Endothelial cell of umbilical vein (primary cell): ENCODE data around the gene RAMACL.

Source experiments
- CTCF ChIP-seq, 2 donors: IDR thresholded peaks; 1 replicate in 1 of 2; 2 replicates in 1 of 2; pipeline ENCODE4 v1.5.1; 2011; ENCODE audit warnings: low read length in 2 of 2, mild to moderate bottlenecking in 2 of 2, moderate library complexity in 2 of 2, control low read depth in 1 of 2, inconsistent platforms in 1 of 2, low read depth in 1 of 2; ENCODE audit not compliant: insufficient read depth in 1 of 2; ENCODE audit errors: extremely low read depth in 1 of 2
- EZH2 ChIP-seq: IDR thresholded peaks from 2 replicates; pipeline ENCODE4 v1.6.1; 2012; ENCODE audit warnings: borderline replicate concordance, low read depth, mild to moderate bottlenecking, moderate library complexity, low read length, inconsistent platforms; ENCODE audit not compliant: severe bottlenecking
- FOS ChIP-seq: IDR thresholded peaks from 2 replicates; pipeline ENCODE4 v1.6.1; 2011; ENCODE audit warnings: mild to moderate bottlenecking, low read length, moderate library complexity, borderline replicate concordance; ENCODE audit not compliant: insufficient read depth
- JUN ChIP-seq: IDR thresholded peaks from 2 replicates; pipeline ENCODE4 v1.6.1; 2011; ENCODE audit warnings: borderline replicate concordance, low read depth; ENCODE audit not compliant: insufficient read length, insufficient read depth
- MAX ChIP-seq: IDR thresholded peaks from 2 replicates; pipeline ENCODE4 v1.6.1; 2011; ENCODE audit not compliant: insufficient read depth, insufficient read length
- MYC ChIP-seq: IDR thresholded peaks from one replicate; pipeline ENCODE4 v1.6.1; 2011; ENCODE audit warnings: mild to moderate bottlenecking, low read depth, low read length
- POLR2A ChIP-seq: IDR thresholded peaks from 2 replicates; pipeline ENCODE4 v1.6.1; 2012; ENCODE audit warnings: low read depth, mild to moderate bottlenecking, control low read depth, low read length

GRCh38 chr6:166552600-166552999 lies 33.9 kb downstream of the RAMACL start:
- TF ChIP-seq POLR2A: no peak
- no peak for TF ChIP-seq CTCF (IDR thresholded peaks at IDR 0.05; ENCODE audit: extremely low read depth in 1 of 2, insufficient read depth in 1 of 2, low read depth in 1 of 2, low read length in 2 of 2)
- TF ChIP-seq JUN: no peak
- TF ChIP-seq MAX: no peak
- no peak for TF ChIP-seq EZH2
- no peak for TF ChIP-seq FOS
- TF ChIP-seq MYC: no peak
